NCI-H2196 treated with DMSO at 0.1 percent for 48 hours (cell line): Measurements from ENCODE around the gene CDHR4.

Experiments used
- DNase-seq: peaks from one replicate; lab custom pipeline; 2025; ENCODE audit not compliant: unreplicated experiment; lab: John Stamatoyannopoulos, UW

CDHR4 gene

DNA sequence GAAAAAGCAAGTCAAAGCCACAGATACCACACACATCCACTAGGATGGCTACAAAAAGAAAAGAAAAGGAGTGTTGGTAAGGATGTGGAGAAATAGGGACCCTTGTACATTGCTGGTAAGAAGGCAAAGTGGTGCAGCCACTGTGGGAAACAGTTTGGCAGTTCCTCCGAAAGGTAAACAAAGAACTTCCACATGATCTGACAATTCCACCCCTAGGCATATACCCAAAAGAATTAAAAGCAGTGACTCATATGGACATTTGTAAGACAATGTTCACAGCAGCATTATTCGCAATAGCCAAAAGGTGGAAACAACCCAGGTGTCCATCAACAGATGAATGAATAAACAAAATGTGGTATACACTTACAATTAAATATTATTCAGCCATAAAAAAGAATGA is 53.7 kb downstream of the CDHR4 start:
- DNase-seq = no peak
